WERI-Rb-1 (cell line): ENCODE results near the gene ASIC1.

Source experiments
- DNase-seq: peaks from one replicate; pipeline ENCODE4 v3.0.0-alpha.2; 2020
- H3K27ac ChIP-seq: fragments of 250-450 bp; sonication (Bioruptor Pico); 2 replicates; pipeline ENCODE4 v1.5.1; 2020; ENCODE audit warnings: mild to moderate bottlenecking, moderate library complexity
- H3K27me3 ChIP-seq: fragments of 250-450 bp; sonication (Bioruptor Pico); 2 replicates; pipeline ENCODE4 v1.5.1; 2021; ENCODE audit warnings: mild to moderate bottlenecking, low read depth, moderate library complexity; ENCODE audit not compliant: insufficient read depth, severe bottlenecking
- H3K36me3 ChIP-seq: fragments of 250-450 bp; sonication (Bioruptor Pico); 2 replicates; pipeline ENCODE4 v1.5.1; 2020; ENCODE audit warnings: mild to moderate bottlenecking, moderate library complexity
- H3K4me3 ChIP-seq: 2 replicates; pipeline ENCODE4 v1.5.1; 2011; ENCODE audit warnings: low read depth, mild to moderate bottlenecking, control low read depth, low read length
- H3K9me3 ChIP-seq: fragments of 250-450 bp; sonication (Bioruptor Pico); 2 replicates; pipeline ENCODE4 v1.5.1; 2021; ENCODE audit warnings: mild to moderate bottlenecking, moderate library complexity; ENCODE audit not compliant: severe bottlenecking
- TF ChIP-seq, protein P1 (sequence below): IDR thresholded peaks from 2 replicates; pipeline ENCODE4 v1.5.1; 2011; ENCODE audit warnings: low read depth, mild to moderate bottlenecking, control low read depth, inconsistent platforms, low read length

Gene ASIC1

DNA sequence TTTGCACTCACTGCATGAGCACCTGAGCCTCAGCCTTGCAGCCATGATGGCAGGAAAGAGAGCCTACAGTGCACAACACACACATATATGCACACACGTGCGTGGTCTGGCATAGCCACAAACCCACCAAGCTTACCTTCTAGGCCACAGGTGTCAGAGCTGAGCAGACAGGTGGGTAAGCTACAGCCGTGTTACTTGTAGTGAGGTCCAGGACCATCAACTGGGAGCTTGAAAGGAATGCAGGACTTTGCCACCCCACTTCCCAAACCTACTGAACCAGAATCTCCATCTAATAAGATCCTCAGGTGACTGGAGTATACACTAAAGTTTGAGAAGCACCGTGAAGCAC lies 2.7 kb downstream of the ASIC1 start:
- Histone ChIP-seq H3K27ac (no peak overlapping the region), H3K9me3 (no peaks in the 10 kb centered on the region), H3K4me3 (no peak overlapping the region), H3K27me3 (no peaks in the 10 kb centered on the region), H3K36me3 (peaks cover 15% of the 10 kb centered on the region)
- TF ChIP-seq, protein P1, sequence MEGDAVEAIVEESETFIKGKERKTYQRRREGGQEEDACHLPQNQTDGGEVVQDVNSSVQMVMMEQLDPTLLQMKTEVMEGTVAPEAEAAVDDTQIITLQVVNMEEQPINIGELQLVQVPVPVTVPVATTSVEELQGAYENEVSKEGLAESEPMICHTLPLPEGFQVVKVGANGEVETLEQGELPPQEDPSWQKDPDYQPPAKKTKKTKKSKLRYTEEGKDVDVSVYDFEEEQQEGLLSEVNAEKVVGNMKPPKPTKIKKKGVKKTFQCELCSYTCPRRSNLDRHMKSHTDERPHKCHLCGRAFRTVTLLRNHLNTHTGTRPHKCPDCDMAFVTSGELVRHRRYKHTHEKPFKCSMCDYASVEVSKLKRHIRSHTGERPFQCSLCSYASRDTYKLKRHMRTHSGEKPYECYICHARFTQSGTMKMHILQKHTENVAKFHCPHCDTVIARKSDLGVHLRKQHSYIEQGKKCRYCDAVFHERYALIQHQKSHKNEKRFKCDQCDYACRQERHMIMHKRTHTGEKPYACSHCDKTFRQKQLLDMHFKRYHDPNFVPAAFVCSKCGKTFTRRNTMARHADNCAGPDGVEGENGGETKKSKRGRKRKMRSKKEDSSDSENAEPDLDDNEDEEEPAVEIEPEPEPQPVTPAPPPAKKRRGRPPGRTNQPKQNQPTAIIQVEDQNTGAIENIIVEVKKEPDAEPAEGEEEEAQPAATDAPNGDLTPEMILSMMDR = no peak
- DNase-seq = no peak

DNA sequence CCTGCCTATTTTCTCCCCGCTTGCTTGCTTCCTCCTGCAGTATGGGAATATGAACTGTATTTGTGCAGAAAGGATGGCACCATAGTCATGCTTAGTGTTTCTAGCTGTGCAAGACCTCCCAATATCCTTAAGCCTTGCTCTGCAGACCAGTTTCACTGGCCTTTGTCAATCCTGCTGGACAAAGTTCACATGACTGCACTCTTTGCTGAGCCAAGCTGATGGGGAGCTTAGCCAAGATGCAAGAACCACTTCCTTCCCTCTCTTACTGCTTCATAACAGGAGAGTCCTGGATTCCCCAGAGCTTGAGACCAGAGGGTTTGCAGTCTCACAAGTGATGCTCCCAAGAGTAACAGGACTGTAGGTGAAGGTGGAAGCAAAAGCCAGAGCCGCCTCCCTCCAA lies 3.8 kb downstream of the ASIC1 start:
- no peaks in the 10 kb centered on the region for H3K27me3 ChIP-seq
- TF ChIP-seq, protein P1 = no peak
- no peaks in the 10 kb centered on the region for H3K9me3 ChIP-seq
- H3K4me3 ChIP-seq = no peak overlapping the region
- no peak for DNase-seq
- peaks cover 15% of the 10 kb centered on the region for H3K36me3 ChIP-seq
- no peak overlapping the region for H3K27ac ChIP-seq

DNA sequence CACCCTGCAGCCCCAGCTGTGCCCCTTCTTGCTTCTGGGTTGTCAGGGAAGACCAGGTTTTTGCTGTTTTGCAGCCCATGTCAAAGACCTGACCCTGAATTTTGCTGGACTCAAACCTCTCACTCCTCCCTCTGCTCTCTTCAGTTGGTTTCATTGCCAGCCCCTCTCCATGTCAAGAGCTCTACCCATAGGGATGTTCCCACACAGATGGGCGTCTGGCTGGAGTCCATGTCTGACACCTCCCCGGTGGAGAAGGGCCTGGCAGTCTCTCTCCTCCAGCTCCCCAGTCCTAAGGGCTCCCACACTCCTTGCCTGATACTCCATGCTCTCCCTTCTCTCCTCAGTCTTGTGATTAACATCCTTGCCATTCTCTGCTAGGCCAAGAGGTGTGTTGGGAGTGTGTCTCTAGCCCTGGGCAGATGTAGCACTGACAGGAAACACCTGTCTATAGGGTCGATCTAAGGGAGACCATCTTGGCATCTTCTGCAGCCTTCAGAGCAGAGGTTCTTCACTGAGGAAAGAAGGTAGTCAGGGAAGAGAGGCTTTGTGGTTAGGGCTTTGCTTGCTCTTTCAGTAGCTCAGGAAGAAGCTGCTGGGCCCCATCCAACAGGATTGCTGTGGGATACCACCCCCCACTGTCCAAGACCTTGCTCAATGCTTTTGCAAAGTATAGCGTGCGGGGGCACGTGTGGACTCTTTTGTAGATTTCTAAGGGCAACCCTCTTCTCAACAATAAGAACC lies 4.7 kb downstream of the ASIC1 start:
- H3K27me3 ChIP-seq = no peaks in the 10 kb centered on the region
- peaks cover 15% of the 10 kb centered on the region for H3K36me3 ChIP-seq
- TF ChIP-seq, protein P1 = no peak
- H3K27ac ChIP-seq = no peak overlapping the region
- DNase-seq = no peak
- H3K4me3 ChIP-seq = no peak overlapping the region
- H3K9me3 ChIP-seq = no peaks in the 10 kb centered on the region

DNA sequence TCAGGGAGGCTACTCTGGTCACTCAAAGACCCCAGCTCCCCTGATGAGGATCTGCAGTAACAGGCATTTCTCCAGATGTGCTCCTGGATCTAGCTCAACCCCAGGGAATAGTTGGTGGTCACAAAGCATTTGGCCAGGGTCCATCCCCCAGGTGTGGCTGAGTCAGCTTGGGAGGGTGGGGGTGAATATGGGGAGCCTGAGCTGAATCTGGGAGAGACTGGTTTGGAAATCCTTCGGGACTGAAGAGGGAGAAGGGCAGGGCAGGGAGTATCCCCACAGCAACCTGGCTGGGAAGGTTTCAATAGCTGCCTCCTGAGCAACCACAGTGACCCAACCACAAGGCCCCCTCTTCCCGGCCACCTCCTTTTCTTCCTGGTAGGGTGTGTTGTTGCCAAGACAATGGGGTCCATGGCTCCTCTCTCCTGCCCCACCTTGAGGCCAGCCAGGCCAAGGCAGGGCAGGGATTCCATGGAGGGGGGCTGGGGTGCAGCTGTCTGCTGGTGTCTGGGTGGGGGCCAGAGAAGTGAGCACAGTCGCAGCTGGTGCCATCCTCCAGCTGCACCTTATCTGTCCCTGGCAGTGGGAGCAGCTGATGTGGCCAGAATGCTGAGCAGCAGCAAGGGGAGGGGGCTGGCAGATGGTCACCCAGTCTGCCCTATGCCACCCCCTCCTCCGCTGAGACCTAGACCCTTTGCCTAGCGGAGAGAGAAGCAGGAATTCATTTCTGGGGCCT lies 5.5 kb downstream of the ASIC1 start:
- DNase-seq = no peak
- peaks cover 15% of the 10 kb centered on the region for H3K36me3 ChIP-seq
- no peaks in the 10 kb centered on the region for H3K9me3 ChIP-seq
- no peak overlapping the region for H3K27ac ChIP-seq
- H3K4me3 ChIP-seq = no peak overlapping the region
- no peaks in the 10 kb centered on the region for H3K27me3 ChIP-seq
- TF ChIP-seq, protein P1 = 0 out of 2 replicates have a peak, but pooled peaks have one; percentile 6

DNA sequence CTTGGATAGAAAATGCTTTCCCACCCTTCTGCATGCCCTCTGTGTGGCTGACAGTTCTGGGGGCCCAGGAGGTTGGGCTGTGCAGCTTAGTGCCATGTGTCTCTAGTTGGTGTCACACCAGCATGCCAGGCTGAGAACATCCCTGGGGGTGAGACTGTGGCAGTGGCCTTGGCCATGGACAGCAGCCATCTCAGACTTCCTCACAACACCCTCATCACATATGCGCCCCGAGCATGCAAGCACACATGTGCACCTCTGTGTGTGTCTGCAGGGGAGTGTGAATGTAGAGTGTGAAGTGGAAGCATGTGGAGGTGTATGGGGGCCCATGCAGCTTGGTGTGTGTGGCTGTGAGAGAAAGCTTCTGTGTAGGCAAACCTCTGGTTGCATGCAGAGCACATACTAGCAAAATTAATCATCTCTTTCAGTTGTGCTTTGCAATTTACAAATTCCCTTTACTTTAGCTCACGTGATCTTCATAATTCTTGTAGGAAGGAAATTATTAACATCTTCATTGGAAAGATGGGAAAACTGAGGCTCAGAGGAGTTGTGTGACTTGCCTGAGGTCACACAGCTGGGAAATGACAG lies 8.4 kb downstream of the ASIC1 start:
- H3K9me3 ChIP-seq = no peaks in the 10 kb centered on the region
- H3K4me3 ChIP-seq = no peak overlapping the region
- peaks cover 14% of the 10 kb centered on the region for H3K36me3 ChIP-seq
- no peaks in the 10 kb centered on the region for H3K27me3 ChIP-seq
- TF ChIP-seq, protein P1 = no peak
- DNase-seq = no peak
- no peak overlapping the region for H3K27ac ChIP-seq
